NCI-H1092 (cell line): ENCODE measurements around the gene TSPAN18.
A peak's percentile ranks its signal among the peaks of the same experiment; 100 is the strongest.

Experiments used
- DNase-seq: peaks from one replicate; lab custom pipeline; 2025; lab: John Stamatoyannopoulos, UW

Gene TSPAN18

GRCh38 chr11:44942029-44942955, 215.5 kb downstream of the TSPAN18 start:
- no peak for DNase-seq

GRCh38 chr11:44943118-44943517, 216.4 kb downstream of the TSPAN18 start:
- DNase-seq = peak; percentile 61

GRCh38 chr11:44943696-44944095, 216.9 kb downstream of the TSPAN18 start:
- peak; percentile 67 for DNase-seq

- no peak for DNase-seq
Observed at GRCh38 chr11:44944181-44944852, 217.6 kb downstream of the TSPAN18 start.

- no peak for DNase-seq
Observed at GRCh38 chr11:44944853-44945235, 218.1 kb downstream of the TSPAN18 start.

GRCh38 chr11:44945666-44946065, 218.9 kb downstream of the TSPAN18 start:
- DNase-seq = no peak

GRCh38 chr11:44946263-44946662, 219.5 kb downstream of the TSPAN18 start:
- DNase-seq = no peak

GRCh38 chr11:44947114-44947513, 220.4 kb downstream of the TSPAN18 start:
- no peak for DNase-seq

- DNase-seq = no peak
Observed at GRCh38 chr11:44948155-44948554, 221.4 kb downstream of the TSPAN18 start.

GRCh38 chr11:44949160-44950030, 222.6 kb downstream of the TSPAN18 start:
- DNase-seq = no peak

GRCh38 chr11:44950031-44950624, 223.4 kb downstream of the TSPAN18 start:
- DNase-seq = no peak

GRCh38 chr11:44950625-44951476, 224.1 kb downstream of the TSPAN18 start, which contains the start of gene TP53I11:
TP53I11 (minus strand) TSS chr11:44950883; CDS start chr11:44938335, 12,548 bp downstream.
- peak; percentile 62 for DNase-seq

GRCh38 chr11:44952082-44952481, 225.3 kb downstream of the TSPAN18 start:
- DNase-seq = no peak

GRCh38 chr11:44952500-44953260, 225.9 kb downstream of the TSPAN18 start:
- no peak for DNase-seq

GRCh38 chr11:44954051-44954906, 227.5 kb downstream of the TSPAN18 start:
- DNase-seq = no peak

- no peak for DNase-seq
Observed at GRCh38 chr11:44955015-44955738, 228.4 kb downstream of the TSPAN18 start.

- DNase-seq = peak; percentile 55
Observed at GRCh38 chr11:44957040-44957515, 230.3 kb downstream of the TSPAN18 start.
